Measurements from ENCODE around the gene AFG1L. TPM values are rescaled to one million over a fixed set of nuclear protein-coding genes. Genes with fewer than 3 reads are reported as not detected.

AFG1L gene
- total RNA-seq, 1 experiment from 2014 or later: 7.9 TPM

GRCh38 chr6:108348655-108349349 lies 53.9 kb downstream of the AFG1L start (continued):
- TF ChIP-seq E2F4 (CRISPR knock-in tag; IDR thresholded peaks at IDR 0.05; ENCODE audit: borderline replicate concordance, low read depth) (no peak), FOXK1 (CRISPR knock-in tag; IDR thresholded peaks at IDR 0.05) (no peak), RORB (CRISPR knock-in tag; IDR thresholded peaks at IDR 0.05) (no peak), ZNF317 (CRISPR knock-in tag; IDR thresholded peaks at IDR 0.05; ENCODE audit: borderline replicate concordance, low read depth) (no peak), PRDM15 (CRISPR knock-in tag; IDR thresholded peaks at IDR 0.05) (no peak), ZNF416 (CRISPR knock-in tag; IDR thresholded peaks at IDR 0.05) (no peak), TEAD1 (CRISPR knock-in tag; IDR thresholded peaks at IDR 0.05) (no peak)

DNA sequence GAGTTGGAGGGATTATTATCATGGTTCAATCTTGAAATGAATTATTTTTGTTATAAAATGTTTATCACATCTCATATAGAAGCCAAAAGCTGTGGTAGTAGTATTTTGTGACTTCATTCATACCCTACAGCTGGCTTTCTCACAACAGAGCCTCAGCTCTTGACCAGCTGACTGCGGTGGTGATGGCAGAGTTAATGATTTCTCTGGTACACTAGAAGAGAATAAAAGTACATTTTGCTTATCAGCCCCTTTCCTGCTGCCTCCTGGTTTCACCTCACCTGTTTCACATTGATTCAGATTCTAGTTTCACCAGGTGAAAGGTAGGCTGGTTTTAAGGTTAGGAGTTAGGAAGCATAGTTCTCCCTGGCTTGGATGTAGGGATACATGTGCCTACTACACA lies 55.7 kb downstream of the AFG1L start:
- Mint-ChIP-seq H3K9me3 (no peaks in the 10 kb centered on the region), H3K27ac (no peak overlapping the region)

More for the DNA sequence above, 55.7 kb downstream of the AFG1L start:
- ChIA-PET POLR2A (no interaction called here), CTCF (no interaction called here)
- DNase-seq (ENCODE audit: low spot score): no peak
- H3K4me1 Mint-ChIP-seq: no peaks in the 10 kb centered on the region
- no peaks in the 10 kb centered on the region; the same call in 1 of the 2 replicates for H3K36me3 Mint-ChIP-seq
- H3K27me3 Mint-ChIP-seq (ENCODE audit: low read depth): no peaks in the 10 kb centered on the region
- no peak overlapping the region for H3K4me3 Mint-ChIP-seq
- no peak for ATAC-seq
- TF ChIP-seq FOXP4 (CRISPR knock-in tag; IDR thresholded peaks at IDR 0.05) (no peak), HMGXB4 (CRISPR knock-in tag; IDR thresholded peaks at IDR 0.05) (no peak), ZNF671 (CRISPR knock-in tag; IDR thresholded peaks at IDR 0.05) (no peak), ZNF532 (CRISPR knock-in tag; IDR thresholded peaks at IDR 0.05; ENCODE audit: borderline replicate concordance) (no peak), ZNF396 (CRISPR knock-in tag; IDR thresholded peaks at IDR 0.05; ENCODE audit: borderline replicate concordance) (no peak), IRF2 (CRISPR knock-in tag; IDR thresholded peaks at IDR 0.05; ENCODE audit: borderline replicate concordance, low read depth) (no peak), RELA (CRISPR knock-in tag; IDR thresholded peaks at IDR 0.05; ENCODE audit: borderline replicate concordance) (no peak), MXD4 (CRISPR knock-in tag; IDR thresholded peaks at IDR 0.05; ENCODE audit: borderline replicate concordance) (no peak), TP53 (CRISPR knock-in tag; IDR thresholded peaks at IDR 0.05) (no peak)
- TF ChIP-seq, protein P1, sequence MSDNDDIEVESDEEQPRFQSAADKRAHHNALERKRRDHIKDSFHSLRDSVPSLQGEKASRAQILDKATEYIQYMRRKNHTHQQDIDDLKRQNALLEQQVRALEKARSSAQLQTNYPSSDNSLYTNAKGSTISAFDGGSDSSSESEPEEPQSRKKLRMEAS (CRISPR knock-in tag; IDR thresholded peaks at IDR 0.05): no peak
- TF ChIP-seq, protein P2, sequence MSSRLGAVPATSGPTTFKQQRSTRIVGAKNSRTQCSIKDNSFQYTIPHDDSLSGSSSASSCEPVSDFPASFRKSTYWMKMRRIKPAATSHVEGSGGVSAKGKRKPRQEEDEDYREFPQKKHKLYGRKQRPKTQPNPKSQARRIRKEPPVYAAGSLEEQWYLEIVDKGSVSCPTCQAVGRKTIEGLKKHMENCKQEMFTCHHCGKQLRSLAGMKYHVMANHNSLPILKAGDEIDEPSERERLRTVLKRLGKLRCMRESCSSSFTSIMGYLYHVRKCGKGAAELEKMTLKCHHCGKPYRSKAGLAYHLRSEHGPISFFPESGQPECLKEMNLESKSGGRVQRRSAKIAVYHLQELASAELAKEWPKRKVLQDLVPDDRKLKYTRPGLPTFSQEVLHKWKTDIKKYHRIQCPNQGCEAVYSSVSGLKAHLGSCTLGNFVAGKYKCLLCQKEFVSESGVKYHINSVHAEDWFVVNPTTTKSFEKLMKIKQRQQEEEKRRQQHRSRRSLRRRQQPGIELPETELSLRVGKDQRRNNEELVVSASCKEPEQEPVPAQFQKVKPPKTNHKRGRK (CRISPR knock-in tag; IDR thresholded peaks at IDR 0.05; ENCODE audit: borderline replicate concordance): no peak
